Daoy (cell line): ENCODE measurements around the gene SH2D5. TPM values are rescaled to one million over a fixed set of nuclear protein-coding genes. Genes with fewer than 3 reads are reported as not detected.

Source experiments
- DNase-seq: peaks from one replicate; pipeline ENCODE4 v3.0.0-alpha.2; 2015; ENCODE audit warnings: low read depth
- total RNA-seq: library from RNA; depleted of rRNA; stranded (reverse); fragments of >200 nt; shearing (Covaris generic); gene quantifications from 2 replicates; pipeline ENCODE4 v1.2.3, GENCODE V29; 2014

SH2D5 gene
- total RNA-seq, 1 experiment from 2014 or later: 2.2 TPM

DNA sequence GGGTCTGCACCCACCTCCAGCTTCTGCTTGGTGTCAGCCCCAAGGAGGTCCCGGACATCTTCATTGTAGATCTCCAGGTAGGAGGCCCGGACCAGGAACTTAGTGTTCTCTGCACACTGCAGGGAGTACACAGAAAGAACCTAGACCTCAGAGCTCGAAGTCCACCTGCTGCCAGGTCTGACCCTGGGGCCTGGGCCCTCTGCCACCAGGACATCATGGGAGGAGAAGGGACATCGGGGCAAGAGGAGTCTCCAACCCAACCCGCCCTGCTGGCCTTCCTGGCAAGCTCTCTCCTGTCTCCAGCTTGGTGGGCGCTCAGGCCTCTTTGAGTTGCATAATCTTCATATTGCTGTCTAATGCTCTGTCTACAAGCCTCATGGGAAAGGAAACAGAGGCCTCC is 19.1 kb downstream of the SH2D5 start:
- no peak for DNase-seq

DNA sequence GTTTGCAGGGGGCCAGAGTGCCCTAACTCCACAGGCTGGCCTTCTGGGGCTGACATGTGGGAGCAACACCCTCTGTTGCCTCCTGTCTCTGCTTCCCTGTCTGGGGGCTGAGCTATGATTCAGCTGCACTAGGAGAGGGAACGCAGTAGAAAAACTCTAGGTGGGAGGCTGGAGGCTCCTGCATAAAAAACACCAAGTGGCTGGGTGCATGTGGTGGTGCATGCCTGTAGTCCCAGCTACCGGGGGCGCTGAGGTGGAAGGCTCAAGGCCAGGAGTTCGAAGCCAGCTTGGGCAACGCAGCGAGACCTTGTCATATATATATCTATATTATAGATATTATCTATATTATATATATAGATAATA is 20.3 kb downstream of the SH2D5 start:
- DNase-seq: no peak

DNA sequence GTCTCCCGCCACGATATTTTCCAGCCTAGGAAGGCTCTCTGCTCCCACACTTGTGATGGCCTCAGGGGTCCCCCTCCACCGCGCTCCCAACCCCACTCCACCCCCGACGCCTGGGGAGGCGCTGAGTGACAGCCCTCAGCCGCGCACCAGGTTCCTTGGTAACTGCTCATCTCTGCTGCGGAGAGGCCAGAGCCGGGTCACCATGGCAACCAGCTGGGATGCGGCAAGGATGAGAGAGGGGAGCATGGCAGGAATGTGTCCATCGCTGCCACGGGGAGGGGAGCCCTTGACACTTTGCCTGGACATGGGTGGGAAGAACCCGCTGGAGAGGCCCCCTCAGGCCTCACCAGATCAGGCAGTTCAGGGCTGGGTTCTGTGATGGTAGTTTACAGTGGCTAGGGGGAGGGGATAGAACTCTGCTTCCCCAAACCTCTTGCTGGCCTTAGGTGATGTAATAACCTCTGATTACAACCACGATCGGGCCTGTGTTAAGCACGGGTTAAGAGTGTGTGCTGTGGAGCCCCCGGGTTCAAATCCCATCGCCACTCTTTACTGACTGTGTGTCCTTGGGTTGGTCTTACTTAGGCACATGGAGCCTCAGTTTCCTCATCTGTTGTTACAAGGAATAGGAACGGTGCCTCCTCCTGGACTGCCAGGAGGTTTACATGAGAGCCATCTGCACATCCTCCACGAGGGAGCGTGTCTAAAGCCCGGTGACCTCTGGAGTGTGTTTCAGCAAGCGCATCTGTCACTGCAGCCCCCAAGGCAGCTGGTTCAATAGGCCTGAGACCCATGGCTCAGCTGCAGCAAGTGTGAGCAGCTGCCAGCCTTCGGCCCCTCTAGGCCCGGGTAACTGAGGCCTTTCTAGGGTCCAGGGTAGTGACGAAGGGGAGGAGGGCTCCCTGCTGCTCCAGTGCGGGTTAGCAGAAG is 21.0 kb downstream of the SH2D5 start:
- no peak for DNase-seq

DNA sequence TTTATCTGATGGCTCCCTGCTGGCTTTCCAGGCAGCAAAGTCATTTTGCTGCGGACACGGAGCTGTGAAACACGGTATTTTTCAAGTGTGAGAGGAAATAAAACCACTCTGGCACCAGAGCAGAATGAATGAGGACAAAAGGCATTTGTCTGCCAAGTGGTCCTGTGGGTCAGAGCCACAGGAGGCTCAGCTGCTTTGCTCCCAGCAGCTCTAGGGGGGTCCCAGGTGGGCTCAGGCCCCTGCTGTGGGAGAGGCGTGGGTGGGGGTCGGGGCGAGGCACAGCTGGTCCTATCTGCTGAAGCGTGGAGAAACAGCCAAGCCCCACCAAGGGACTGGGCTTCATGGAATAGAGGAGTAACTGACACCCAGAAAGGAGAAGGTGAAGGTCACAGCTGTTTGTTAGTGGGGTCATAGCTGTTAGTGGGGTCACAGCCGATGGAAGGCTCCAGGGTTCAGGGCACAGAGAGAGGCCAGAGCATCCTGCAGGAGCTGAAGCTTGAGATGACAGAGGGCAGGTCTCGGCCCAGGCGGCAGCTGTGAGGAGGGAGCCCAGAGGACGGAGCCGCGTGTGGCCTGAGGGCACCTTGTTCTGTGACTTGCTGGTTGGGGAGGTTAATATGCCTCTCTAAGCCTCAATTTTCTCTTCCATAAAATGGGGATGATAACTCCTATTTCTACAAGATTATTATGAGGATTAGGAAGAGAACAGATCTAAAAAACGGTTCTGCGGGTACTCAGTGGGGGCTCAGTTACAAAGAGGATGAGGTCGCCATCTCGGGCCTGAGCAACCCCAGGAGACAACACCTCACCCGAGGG is 21.8 kb downstream of the SH2D5 start:
- DNase-seq: no peak

DNA sequence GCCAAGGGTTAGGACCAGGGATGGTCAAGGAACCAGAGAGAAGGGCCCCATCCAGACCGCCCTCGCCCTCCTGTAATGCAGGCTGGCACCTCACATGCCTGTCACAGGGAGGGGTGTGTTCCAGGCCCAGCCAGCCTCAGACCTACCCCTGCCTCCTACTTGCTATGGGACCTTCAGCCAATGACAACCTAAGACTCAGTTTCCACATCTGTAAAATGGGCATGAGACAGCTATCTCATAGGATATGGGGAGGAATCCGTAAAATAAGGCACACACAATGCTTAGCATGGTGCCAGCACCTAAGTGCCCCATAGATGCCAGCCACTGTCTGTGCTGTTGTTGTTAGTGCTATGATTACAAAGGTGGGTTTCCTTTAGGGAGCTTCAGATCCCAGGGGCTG is 22.6 kb downstream of the SH2D5 start:
- no peak for DNase-seq

DNA sequence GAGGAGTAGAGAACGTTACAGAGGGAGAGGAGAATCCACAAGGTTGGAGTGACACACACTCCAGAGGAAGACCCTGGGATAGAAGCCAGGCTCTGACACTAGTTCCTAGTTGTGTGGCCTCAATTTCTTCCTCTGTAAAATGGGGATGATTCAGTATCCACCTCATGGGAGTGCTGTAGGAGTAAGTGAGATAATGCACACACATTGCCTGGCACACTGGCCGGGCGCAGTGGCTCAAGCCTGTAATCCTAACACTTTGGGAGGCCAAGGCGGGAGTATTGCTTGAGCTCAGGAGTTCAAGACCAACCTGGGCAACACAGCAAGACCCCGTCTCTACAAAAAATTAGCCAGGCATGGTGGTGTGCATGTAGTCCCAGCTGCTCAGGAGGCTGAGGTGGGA is 23.6 kb downstream of the SH2D5 start:
- no peak for DNase-seq

DNA sequence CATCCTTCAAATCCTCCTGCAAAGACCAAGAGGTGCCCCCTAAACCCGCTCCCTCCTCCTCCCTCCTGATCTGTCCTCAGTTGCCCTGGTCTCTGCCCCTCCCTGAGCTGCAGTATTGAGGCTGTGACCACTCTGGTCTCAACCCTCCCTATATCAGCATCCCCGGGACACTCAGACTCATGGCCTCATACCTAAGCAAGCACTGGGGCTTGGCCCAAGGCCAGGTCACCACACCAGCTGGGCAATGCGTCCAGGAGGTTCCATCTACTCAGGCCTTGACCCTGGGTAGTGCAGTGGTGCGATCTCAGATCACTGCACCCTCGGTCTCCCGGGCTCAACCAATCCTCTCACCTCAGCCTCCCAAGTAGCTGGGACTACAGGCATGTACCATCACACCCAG is 24.4 kb downstream of the SH2D5 start:
- DNase-seq: no peak

DNA sequence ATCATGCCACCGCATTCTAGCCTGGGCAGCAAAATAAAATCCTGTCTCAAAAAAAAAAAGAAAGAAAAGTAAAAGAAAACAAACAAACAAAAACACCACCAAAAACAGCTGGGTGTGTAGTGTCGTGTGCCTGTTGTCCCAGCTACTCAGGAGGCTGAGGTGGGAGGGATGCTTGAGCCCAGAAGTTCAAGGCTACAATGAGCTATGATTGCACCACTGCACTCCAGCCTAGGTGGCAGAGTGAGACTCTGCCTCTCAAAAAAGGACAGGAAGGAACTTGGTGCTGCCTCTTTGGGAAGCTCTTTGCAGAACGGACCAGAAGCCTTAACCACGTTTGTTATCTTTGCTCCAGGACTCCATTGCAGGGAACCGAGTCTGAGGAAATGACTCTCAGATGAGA is 25.7 kb downstream of the SH2D5 start:
- DNase-seq: no peak

DNA sequence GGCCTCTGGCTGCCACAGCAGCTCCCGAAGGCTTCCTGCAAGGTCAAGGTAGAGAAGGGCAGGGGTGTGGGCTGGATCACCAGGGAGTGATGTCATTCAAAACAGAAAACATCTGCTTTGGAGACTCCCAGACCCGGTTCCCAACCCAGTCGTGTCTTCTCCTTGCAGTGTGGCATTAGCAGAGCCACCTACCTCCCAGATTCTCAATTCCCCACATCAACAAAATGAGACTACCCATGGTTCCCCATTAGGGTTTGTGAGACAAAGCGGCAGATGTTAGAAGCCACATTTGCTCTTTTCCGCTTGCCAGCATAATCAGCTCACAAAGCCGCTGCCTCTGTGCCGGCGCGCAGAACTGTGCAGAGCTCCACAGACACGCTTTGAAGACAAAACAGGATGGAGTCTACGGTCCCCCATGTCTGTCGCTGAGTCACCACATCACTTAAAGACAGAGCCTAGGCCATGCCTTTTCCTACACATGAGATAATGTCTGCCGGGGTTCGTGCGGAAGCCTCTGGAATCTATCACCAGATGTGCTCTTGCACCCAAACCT is 27.2 kb downstream of the SH2D5 start:
- no peak for DNase-seq

DNA sequence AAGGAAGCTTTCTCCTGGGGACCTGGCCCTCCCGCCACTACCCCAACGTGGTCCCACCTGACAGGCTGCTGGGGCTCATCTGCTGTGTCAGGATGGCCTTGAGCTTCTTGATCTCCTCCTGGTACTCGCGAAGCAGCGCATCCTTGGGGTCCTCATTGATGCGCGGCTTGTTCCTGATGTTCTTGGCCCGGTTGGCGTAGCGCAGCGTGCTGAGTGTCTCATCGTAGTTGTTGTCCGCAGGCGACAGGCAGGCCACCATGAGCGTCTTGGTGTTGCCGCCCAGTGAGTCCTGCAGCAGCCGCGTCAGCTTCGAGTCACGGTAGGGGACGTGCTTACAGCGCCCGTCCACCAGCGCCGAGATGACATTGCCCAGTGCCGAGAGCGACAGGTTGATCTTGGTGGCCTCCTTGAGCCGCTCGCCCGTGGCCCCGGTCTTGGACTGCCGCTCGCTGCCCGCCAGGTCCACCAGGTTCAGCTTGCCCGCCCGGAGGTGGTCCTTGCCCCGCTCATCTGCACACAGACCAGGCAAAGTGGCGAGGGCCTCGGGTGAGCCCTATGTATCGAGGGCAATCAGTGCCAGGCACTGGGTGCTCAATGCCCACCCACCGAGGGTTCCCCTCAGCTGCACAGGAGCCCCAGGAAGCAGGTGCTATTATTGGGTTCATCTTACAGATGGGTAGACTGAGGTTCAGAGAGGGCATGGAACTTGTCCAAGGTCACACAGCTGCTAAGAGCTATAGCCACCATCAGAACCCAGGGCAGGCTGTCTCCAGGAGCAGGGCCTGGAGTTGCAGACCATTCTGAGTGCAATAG is 27.9 kb downstream of the SH2D5 start:
- no peak for DNase-seq

DNA sequence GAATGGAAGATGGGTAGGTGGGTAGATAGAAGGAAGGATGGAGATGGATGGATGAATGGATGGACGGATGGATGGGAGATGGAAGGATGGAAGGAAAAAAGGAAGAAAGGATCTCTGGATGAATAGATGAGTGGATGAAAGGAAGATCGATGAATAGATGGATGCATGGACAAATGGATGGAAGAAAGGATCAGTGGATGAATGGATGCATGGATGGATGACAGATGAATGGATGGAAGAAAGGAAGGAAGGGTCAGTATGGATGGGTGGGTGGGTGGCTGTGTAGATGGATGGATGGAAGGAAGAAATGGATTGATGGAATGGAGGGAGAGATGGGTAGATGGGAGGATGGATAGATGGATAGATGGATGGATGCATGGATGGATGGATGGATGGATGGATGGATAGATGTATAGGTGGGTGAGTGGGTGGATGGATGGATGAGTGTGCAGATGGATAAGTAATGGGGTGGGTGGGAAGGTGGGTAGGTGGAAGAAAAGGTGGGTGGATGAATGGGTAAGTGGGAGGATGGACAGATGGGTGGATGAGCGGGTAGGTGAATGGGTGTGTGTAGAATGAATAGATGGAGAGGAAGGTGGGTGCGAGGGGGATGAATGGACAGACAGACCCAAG is 29.3 kb downstream of the SH2D5 start:
- DNase-seq: no peak

DNA sequence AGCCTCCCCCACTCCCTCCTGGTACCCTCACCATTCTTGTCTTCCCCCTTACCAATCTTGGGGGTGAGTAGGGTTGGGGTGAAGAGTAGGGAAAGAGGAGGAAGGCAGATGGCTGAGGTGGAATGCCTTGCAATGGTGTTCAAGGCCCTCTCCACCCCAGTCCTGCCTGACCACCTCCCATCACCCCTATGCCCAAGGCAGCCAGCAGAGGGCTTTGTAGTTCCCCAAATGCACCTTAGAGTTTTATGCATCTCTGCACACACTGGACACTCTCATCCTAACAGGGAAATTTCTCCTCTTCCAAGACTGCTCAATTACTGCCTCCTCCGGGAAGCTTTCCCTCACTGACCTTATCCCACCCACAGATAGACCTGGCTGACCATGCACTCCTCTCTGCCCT is 30.1 kb downstream of the SH2D5 start:
- no peak for DNase-seq

DNA sequence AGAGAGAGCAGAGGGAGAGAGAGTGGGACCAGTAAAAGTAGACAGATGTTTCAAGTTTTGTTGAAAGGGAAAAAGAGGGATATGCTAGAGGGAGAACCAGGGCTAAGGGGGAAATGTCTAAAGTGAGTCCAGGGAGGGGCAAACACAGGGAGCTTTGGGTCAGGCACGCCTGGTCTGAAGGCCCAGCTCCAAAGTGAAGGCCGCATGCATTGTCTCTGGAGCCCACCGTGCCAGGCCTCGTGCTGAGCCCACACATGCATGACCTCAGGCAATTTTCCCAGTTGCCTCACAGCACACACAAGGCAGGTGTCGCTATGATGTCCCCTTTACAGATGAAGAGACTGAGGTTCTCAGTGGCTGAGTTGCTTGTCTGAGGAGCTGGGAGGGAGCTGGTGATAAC is 30.7 kb downstream of the SH2D5 start:
- no peak for DNase-seq

DNA sequence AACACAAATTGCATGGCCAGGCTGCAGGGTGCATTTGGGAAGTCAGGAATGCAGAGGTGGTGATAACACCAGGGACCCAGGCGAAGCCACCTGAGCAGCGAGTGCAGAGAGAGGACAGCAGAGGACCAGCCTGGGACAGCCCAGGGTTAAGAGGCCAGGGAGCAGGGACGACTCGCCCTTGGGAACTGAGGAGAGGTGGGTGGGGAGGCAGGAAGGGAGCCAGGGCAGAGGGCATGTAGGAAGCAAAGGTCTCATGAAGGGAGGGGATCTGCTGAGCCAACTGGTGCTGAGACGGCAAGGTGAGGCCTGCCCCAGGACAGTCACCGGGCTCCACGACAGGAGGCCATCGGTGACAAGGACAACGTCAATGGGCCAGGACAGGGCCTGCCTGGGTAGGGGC is 31.1 kb downstream of the SH2D5 start:
- DNase-seq: no peak

DNA sequence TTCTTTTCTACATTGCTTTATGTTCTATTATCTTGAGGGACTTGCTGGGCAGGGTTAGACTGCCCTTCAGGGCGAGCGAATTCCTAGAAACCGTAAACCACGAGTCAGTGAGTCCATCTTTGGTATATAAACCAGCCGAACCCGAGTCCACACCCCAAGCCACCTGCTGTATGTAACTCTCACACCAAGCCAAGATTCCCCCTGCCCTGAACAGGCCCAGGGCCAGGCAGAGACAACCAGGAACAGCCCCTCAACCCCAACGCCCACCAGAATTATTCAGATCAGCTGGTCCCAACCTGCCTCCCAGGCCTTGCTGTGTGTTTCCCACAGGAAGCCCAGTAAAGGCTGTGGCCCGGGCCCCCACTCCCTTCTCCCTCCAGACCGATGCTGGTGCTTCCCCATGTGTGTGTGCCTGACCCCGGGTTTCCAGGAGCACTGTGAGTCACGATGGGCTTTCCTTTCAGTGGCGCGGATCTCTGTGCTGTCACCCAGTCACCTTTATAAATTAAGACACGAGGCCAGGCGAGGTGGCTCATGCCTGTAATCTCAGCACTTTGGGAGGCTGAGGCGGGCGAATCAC is 31.8 kb downstream of the SH2D5 start:
- DNase-seq: no peak

DNA sequence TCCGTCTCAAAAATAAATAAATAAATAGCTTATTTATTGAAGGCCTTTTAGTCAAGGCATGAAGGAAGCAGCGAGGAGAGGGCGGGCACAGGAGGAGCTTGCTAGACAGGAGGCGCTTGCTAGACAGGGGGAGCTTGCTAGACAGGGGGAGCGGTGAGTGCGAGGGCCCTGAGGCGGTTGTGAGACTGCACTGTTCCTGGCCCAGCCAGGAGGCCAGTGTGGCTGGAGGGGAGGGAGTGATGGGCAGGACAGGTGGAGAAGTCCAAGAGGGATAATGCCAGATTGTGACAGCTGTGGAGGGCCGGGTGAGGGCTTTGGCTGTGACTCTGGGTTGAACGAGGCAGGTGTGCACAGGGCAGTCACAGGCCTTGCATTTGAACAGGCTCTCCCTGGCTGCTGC is 32.9 kb downstream of the SH2D5 start:
- DNase-seq: no peak

DNA sequence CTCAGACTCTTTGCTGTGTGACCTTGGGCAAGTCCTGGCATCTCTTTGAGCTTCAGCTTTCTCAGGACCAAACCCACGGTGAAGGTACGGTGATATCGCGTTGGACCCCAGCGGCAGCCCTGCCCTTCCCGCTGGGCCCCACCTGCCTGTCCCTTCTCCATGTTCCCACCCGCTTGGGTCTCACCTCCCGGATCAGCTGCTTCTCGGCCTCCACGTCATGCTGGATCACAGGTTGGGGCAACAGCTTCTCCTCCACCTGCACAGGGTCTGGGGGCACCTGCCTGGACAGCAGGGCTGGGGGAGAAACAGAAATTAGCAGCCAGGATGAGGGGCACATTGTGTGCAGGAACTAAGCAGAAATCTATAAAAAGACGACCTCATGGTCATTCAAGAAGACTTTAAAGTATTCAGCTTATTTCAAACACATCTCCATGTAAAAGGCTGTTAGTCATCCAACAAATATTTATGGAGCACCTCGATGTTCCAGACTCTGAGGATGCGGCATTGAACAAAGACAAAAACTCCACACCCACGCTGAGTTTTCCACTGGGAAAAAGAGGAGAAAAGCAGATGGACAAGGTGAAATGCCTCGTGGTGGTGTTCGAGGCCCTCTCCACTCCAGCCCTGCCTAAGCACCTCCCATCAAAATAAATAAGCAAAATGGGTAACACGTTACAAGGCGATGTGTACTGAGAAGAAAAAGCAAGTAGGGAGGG is 34.1 kb downstream of the SH2D5 start:
- no peak for DNase-seq

DNA sequence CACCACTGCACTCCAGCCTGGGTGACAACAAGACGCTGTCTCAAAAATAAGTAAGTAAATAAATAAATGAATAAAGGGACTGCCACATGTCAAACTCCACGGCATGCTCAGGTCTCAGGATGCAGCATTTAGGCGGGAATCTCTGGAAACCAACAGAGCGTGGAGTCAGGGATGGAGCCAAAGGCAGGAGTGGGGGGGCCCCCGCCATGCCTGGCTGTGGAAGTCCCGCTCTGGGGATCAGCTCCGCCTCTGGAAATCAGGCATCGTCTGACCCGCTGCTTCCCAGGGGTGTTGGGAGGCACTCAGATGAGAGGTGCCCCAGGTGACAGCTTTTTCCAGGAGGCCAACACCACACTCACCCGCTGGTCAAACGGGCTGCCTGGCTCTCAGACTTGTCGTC is 34.9 kb downstream of the SH2D5 start:
- DNase-seq: no peak

DNA sequence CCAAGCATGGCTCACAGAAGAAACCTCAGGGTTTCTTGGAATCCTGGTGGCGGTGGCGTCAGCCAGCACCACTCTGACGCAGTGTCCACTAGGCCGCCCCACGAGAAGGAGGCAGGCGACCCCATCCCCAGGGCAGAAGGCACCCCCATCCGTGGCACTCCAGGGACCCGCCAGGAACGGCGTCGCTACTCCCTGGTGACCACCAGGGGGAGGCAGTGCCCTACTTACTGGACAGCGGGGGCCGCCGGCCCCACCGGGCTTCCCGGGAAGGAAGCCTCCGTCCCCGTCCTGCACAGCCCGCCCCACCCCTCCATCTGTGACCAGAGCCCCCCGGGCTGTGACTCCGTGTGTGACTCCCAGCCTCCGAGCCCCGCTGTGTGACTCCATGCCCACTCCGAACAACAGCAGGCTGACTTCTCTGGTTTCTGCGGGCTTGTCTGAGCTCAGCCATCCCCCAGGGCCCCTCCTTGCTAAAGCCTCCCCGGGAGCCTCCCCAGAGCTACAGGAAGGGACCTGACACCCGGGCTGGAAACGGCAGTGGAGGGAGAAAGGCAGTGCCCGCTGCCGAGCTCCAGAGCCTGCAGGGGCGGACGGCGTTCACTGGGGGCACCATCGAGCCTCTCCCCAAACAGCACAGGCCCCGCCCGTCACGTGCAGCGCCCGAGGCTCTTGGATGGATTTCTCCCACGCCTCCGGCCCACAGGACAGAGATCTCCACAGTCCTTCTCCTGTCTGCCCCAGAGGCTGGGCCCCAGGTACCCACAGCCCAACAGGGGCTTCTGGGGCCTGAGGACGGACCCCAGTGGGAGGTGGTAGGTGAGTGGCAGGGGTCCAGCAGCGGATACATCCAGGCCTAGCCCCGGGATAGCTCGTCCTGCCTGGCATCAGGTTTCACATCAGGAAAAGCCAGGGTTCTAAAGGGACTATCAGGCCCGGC is 35.8 kb downstream of the SH2D5 start:
- peak; percentile 94 for DNase-seq
